Measurements from ENCODE around the gene BST2. TPM values are rescaled to one million over a fixed set of nuclear protein-coding genes. Genes with fewer than 3 reads are reported as not detected.

Gene BST2
- polyA plus RNA-seq, 3 donors: 225 to 284 (median 272) TPM

DNA sequence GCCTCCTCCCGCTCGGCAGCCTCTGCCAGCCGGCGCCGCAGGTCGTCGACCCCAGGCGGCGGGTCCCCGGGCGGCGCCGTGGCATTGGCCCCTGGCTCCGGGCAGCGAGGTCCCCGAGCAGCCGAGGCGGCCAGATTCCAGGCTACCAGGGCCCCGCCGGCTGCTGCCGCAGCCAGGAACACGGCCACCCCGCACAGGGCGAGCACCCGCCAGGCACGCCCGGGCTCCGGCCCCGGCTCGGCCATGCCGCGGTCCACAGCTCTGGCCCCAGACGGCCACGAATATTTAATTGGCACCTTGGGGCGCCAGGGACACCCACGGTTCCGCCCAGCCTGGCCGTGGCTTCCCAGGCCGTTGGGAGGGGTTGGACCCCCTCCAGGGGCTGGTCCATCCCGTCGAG is 11.5 kb downstream of the BST2 start, which contains the start of gene CCDC194:
Gene CCDC194, minus strand, starts transcription at position 283 of the 400 bp plus-strand sequence. Its CDS starts 38 bp downstream, at position 245.
- peak within 1 kb of the TSS; percentile 33 for H3K4me2 ChIP-seq (replicated peaks; ENCODE audit: extremely low read depth, low read length, poor library complexity, severe bottlenecking)
- H3K9ac ChIP-seq (ENCODE audit: insufficient read depth, low read length, poor library complexity, severe bottlenecking): no peak within 1 kb of the TSS
- TF ChIP-seq, protein P1, sequence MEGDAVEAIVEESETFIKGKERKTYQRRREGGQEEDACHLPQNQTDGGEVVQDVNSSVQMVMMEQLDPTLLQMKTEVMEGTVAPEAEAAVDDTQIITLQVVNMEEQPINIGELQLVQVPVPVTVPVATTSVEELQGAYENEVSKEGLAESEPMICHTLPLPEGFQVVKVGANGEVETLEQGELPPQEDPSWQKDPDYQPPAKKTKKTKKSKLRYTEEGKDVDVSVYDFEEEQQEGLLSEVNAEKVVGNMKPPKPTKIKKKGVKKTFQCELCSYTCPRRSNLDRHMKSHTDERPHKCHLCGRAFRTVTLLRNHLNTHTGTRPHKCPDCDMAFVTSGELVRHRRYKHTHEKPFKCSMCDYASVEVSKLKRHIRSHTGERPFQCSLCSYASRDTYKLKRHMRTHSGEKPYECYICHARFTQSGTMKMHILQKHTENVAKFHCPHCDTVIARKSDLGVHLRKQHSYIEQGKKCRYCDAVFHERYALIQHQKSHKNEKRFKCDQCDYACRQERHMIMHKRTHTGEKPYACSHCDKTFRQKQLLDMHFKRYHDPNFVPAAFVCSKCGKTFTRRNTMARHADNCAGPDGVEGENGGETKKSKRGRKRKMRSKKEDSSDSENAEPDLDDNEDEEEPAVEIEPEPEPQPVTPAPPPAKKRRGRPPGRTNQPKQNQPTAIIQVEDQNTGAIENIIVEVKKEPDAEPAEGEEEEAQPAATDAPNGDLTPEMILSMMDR (IDR thresholded peaks at IDR 0.05): no peak
- peaks cover 17 to 21% (median 18%) of the 10 kb centered on the region in 3 donors for H3K27me3 Mint-ChIP-seq (ENCODE audit: low read depth in 3 of 3)
- no peak for DNase-seq
- H3K79me2 ChIP-seq (ENCODE audit: insufficient read depth, low read length): no peaks in the 10 kb centered on the region
- H3K9me3 ChIP-seq (replicated peaks in 1 of 2; ENCODE audit: control insufficient read depth in 1 of 2, insufficient read depth in 1 of 2, low read length in 2 of 2): peaks cover 4 to 12% of the 10 kb centered on the region in 2 donors
- 83% methylated on average over 41 of the region's 41 CpGs for WGBS (ENCODE audit: insufficient coverage)
- H3K9me3 Mint-ChIP-seq: peaks cover 4 to 16% (median 11%) of the 10 kb centered on the region in 7 donors
- peaks cover 30% of the 10 kb centered on the region for H3K4me1 Mint-ChIP-seq
- no peak within 1 kb of the TSS for H2AFZ ChIP-seq (ENCODE audit: insufficient read depth, low read depth, low read length, poor library complexity, severe bottlenecking)
- peak within 1 kb of the TSS in 1 of 7 donors; percentile 78 for H3K27ac Mint-ChIP-seq
- peaks cover 9 to 17% of the 10 kb centered on the region in 2 donors for H3K36me3 ChIP-seq (replicated peaks in 1 of 2; ENCODE audit: control insufficient read depth in 1 of 2, insufficient read depth in 2 of 2, low read length in 2 of 2)
- peaks cover 9 to 21% of the 10 kb centered on the region in 2 donors for H3K36me3 Mint-ChIP-seq
- no peak within 1 kb of the TSS for H3K4me3 Mint-ChIP-seq
- intact Hi-C loops (cut with micrococcal nuclease): no loop called here
- no peaks in the 10 kb centered on the region for H4K20me1 ChIP-seq (ENCODE audit: insufficient read depth, low read length)
- no peak within 1 kb of the TSS for H3K27ac ChIP-seq (ENCODE audit: low read depth in 1 of 2, low read length in 2 of 2)
- H3K4me1 ChIP-seq (ENCODE audit: control insufficient read depth in 1 of 2, insufficient read depth in 2 of 2, low read length in 2 of 2): peaks cover 31 to 38% of the 10 kb centered on the region in 2 donors
- H3K4me3 ChIP-seq (replicated peaks in 1 of 3; ENCODE audit: low read depth in 2 of 3, low read length in 3 of 3): peak within 1 kb of the TSS in 1 of 3 experiments; percentile 20
- peaks cover 6 to 15% of the 10 kb centered on the region in 2 donors for H3K27me3 ChIP-seq (ENCODE audit: control insufficient read depth in 2 of 2, insufficient read depth in 2 of 2, low read length in 2 of 2)

DNA sequence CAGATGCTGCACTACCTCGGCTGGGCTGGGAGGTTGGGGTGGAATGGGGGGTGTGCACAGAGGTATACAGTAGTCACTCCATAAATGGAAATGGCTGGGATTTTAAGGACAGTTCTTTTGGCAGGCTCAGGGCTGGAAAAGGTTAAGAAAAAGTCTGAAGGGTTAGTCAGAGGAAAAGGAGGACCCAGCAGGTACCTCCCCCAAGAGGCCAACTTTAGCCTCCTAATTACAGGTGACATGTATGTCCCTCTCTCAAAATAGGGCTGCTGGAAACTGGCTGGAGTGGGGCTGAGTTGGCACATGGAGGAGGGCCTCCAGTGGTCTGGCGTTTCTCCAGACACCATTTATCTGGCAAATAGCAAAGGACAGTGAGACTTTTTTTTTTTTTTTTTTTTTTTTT is 12.4 kb downstream of the BST2 start:
- Histone ChIP-seq H3K4me1 (ENCODE audit: control insufficient read depth in 1 of 2, insufficient read depth in 2 of 2, low read length in 2 of 2) (peaks cover 31 to 38% of the 10 kb centered on the region in 2 donors), H3K9ac (ENCODE audit: insufficient read depth, low read length, poor library complexity, severe bottlenecking) (no peak overlapping the region), H3K36me3 (replicated peaks in 1 of 2; ENCODE audit: control insufficient read depth in 1 of 2, insufficient read depth in 2 of 2, low read length in 2 of 2) (peaks cover 2 to 10% of the 10 kb centered on the region in 2 donors), H3K27me3 (ENCODE audit: control insufficient read depth in 2 of 2, insufficient read depth in 2 of 2, low read length in 2 of 2) (peaks cover 6 to 15% of the 10 kb centered on the region in 2 donors), H3K27ac (ENCODE audit: low read depth in 1 of 2, low read length in 2 of 2) (no peak overlapping the region), H2AFZ (ENCODE audit: insufficient read depth, low read depth, low read length, poor library complexity, severe bottlenecking) (no peak overlapping the region), H3K4me3 (replicated peaks in 1 of 3; ENCODE audit: low read depth in 2 of 3, low read length in 3 of 3) (no peak overlapping the region), H4K20me1 (ENCODE audit: insufficient read depth, low read length) (no peaks in the 10 kb centered on the region), H3K4me2 (replicated peaks; ENCODE audit: extremely low read depth, low read length, poor library complexity, severe bottlenecking) (no peak overlapping the region), H3K9me3 (replicated peaks in 1 of 2; ENCODE audit: control insufficient read depth in 1 of 2, insufficient read depth in 1 of 2, low read length in 2 of 2) (peaks cover 4 to 13% of the 10 kb centered on the region in 2 donors), H3K79me2 (ENCODE audit: insufficient read depth, low read length) (no peaks in the 10 kb centered on the region)
- Mint-ChIP-seq H3K27ac (peak overlapping the region in 1 of 7 donors; percentile 48), H3K4me1 (peaks cover 30% of the 10 kb centered on the region), H3K36me3 (peaks cover 6 to 12% of the 10 kb centered on the region in 2 donors), H3K27me3 (ENCODE audit: low read depth in 3 of 3) (peaks cover 17 to 27% (median 22%) of the 10 kb centered on the region in 3 donors), H3K4me3 (no peak overlapping the region), H3K9me3 (peaks cover 4 to 18% (median 11%) of the 10 kb centered on the region in 7 donors)
- WGBS (ENCODE audit: insufficient coverage): 80% methylated on average over 1 of the region's 2 CpGs
- no peak for DNase-seq
- intact Hi-C loops (cut with micrococcal nuclease): no loop called here
- TF ChIP-seq, protein P1 (IDR thresholded peaks at IDR 0.05): no peak

Data from CD14-positive monocyte (primary cell).